K562 (cell line): ENCODE data around the gene SLC25A51. TPM values are rescaled to one million over a fixed set of nuclear protein-coding genes. Genes with fewer than 3 reads are reported as not detected.

Experiments
- ETV1 ChIP-seq: fragments of 450-650 bp; conservative IDR thresholded peaks from 2 replicates; pipeline ENCODE4 v1.6.1; 2016; ENCODE audit warnings: missing genetic modification characterization, control low read depth, low read depth, missing compliant biosample characterization
- FOXO4 ChIP-seq: fragments of 450-650 bp; formaldehyde crosslinking; IDR thresholded peaks from 2 replicates; pipeline ENCODE4 v1.4.0; 2020; ENCODE audit warnings: mild to moderate bottlenecking, moderate library complexity
- PKNOX1 ChIP-seq: fragments of 450-650 bp; IDR thresholded peaks from 2 replicates; pipeline ENCODE4 v1.6.1; 2016
- SIX5 ChIP-seq, 2 experiments: IDR thresholded peaks; 2 replicates each; pipeline ENCODE4 v1.6.1; 2011; ENCODE audit warnings: low read length in 2 of 2, borderline replicate concordance in 1 of 2, low read depth in 1 of 2, mild to moderate bottlenecking in 1 of 2, moderate library complexity in 1 of 2; ENCODE audit not compliant: insufficient read depth in 1 of 2
- polyA plus RNA-seq, 8 experiments: library from polyadenylated mRNA; depleted of rRNA in 4 of 8; stranded (reverse) in 5 of 8; unstranded in 3 of 8; fragments of >200 nt; fragmentation: Nextera tagmentation in 2 of 8; fragmentation: Illumina TruSeq in 1 of 8; extraction: Ambion mirVana in 2 of 8; extraction: Trizol in 1 of 8; gene quantifications; 2 replicates each; pipeline versions ENCODE4 v1.2.1 to v1.2.3, GENCODE V29; 2011 to 2014; ENCODE audit warnings: inconsistent platforms in 1 of 8, missing spikeins in 1 of 8
- total RNA-seq, 7 experiments: library from RNA; depleted of rRNA in 6 of 7; stranded (reverse); fragments of >200 nt in 6 of 7; fragmentation: Illumina TruSeq in 2 of 7; extraction: Trizol in 2 of 7; gene quantifications; 2 replicates each; pipeline versions ENCODE4 v1.2.1 to v1.2.3, GENCODE V29; 2011 to 2021; ENCODE audit warnings: low replicate concordance in 1 of 7
- TF ChIP-seq, protein P1 (sequence below): fragments of 450-650 bp; IDR thresholded peaks from 2 replicates; pipeline ENCODE4 v1.6.1; 2016; ENCODE audit warnings: borderline replicate concordance

The SLC25A51 gene
- total and polyA plus RNA-seq, 9 of the 15 experiments (the other 6 are each of a cell fraction or from before 2014, with no cell fraction given): 9.1 to 40.7 (median 24.5) TPM

DNA sequence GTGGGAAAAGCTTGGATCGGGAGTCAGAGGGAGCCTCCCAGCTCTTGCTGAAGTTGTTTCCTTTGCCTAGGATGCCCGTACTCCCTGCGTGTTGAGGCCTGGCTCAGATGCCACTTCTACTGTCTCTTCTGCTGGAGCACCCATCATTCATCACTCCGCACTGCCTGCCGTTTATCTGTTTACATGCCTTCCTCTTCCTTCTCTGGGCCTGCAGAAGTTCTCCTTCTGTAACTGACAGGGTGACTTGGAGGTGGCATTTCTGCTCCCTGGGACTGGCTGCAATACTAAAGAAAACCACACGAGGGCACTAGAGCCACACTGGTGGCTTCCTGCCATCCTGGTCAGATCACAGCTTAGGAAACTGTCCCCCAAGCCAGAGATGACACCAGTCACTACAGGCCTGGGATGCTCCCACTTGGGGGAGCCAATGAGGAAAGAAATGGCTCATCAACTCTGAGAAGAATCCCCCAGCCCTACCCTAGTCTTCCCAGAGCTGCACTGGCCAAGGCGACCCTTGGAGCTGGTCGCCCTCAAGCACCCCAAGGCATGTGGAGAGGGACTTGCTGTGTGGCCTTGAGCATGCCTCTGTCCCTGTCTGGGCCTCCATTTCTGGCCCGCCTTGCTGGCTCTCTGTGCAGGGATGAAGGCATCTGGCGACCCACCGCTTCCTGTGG is 9.7 kb upstream of the SLC25A51 start (continued):
- TF ChIP-seq FOXO4: no peak
- TF ChIP-seq, protein P1, sequence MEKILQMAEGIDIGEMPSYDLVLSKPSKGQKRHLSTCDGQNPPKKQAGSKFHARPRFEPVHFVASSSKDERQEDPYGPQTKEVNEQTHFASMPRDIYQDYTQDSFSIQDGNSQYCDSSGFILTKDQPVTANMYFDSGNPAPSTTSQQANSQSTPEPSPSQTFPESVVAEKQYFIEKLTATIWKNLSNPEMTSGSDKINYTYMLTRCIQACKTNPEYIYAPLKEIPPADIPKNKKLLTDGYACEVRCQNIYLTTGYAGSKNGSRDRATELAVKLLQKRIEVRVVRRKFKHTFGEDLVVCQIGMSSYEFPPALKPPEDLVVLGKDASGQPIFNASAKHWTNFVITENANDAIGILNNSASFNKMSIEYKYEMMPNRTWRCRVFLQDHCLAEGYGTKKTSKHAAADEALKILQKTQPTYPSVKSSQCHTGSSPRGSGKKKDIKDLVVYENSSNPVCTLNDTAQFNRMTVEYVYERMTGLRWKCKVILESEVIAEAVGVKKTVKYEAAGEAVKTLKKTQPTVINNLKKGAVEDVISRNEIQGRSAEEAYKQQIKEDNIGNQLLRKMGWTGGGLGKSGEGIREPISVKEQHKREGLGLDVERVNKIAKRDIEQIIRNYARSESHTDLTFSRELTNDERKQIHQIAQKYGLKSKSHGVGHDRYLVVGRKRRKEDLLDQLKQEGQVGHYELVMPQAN: no peak
- no peak for TF ChIP-seq SIX5 (IDR thresholded peaks at IDR 0.05; ENCODE audit: borderline replicate concordance in 1 of 2, insufficient read depth in 1 of 2, low read depth in 1 of 2, low read length in 2 of 2)
- TF ChIP-seq PKNOX1: peak; percentile 89
- no peak; the same call in 1 of the 2 replicates for TF ChIP-seq ETV1 (tag)
